HEK293T (cell line): ENCODE measurements around the gene ANTXRL.

Experiments
- CTCF ChIA-PET: fragments of 350-600 bp; formaldehyde crosslinking; extraction: SDS; loops from one replicate; lab custom pipeline; 2021; ENCODE audit warnings: antibody characterized with exemption, inconsistent platforms; lab: Yijun Ruan, JAX
- POLR2A ChIA-PET: fragments of 350-600 bp; formaldehyde crosslinking; extraction: SDS; loops from one replicate; lab custom pipeline; 2020; ENCODE audit warnings: antibody characterized with exemption, inconsistent platforms; lab: Yijun Ruan, JAX
- DNase-seq: peaks from one replicate; pipeline ENCODE4 v3.0.0; 2012; ENCODE audit warnings: mixed read lengths; ENCODE audit errors: extremely low spot score
- ARNT ChIP-seq: fragments of 450-650 bp; IDR thresholded peaks from 2 replicates; pipeline ENCODE4 v1.6.1; 2017; ENCODE audit warnings: mild to moderate bottlenecking
- BHLHE40 ChIP-seq: fragments of 450-650 bp; IDR thresholded peaks from 2 replicates; pipeline ENCODE4 v1.6.1; 2016; ENCODE audit warnings: mild to moderate bottlenecking, moderate library complexity, borderline replicate concordance
- CTBP1 ChIP-seq: fragments of 450-650 bp; IDR thresholded peaks from 2 replicates; pipeline ENCODE4 v1.6.1; 2016; ENCODE audit warnings: borderline replicate concordance
- ELF4 ChIP-seq: fragments of 450-650 bp; IDR thresholded peaks from 2 replicates; pipeline ENCODE4 v1.6.1; 2017; ENCODE audit warnings: antibody characterized with exemption
- FOXA1 ChIP-seq: fragments of 450-650 bp; IDR thresholded peaks from 2 replicates; pipeline ENCODE4 v1.6.1; 2016; ENCODE audit warnings: mild to moderate bottlenecking
- FOXK2 ChIP-seq: fragments of 450-650 bp; IDR thresholded peaks from 2 replicates; pipeline ENCODE4 v1.6.1; 2016; ENCODE audit warnings: mild to moderate bottlenecking
- FOXM1 ChIP-seq: fragments of 450-650 bp; IDR thresholded peaks from 2 replicates; pipeline ENCODE4 v1.6.1; 2017; ENCODE audit warnings: mild to moderate bottlenecking, borderline replicate concordance
- HDGF ChIP-seq: fragments of 450-650 bp; IDR thresholded peaks from 2 replicates; pipeline ENCODE4 v1.6.1; 2017; ENCODE audit warnings: antibody characterized with exemption, borderline replicate concordance
- L3MBTL2 ChIP-seq: fragments of 450-650 bp; conservative IDR thresholded peaks from 2 replicates; pipeline ENCODE4 v1.6.1; 2016; ENCODE audit warnings: mild to moderate bottlenecking
- LEF1 ChIP-seq: fragments of 450-650 bp; IDR thresholded peaks from 2 replicates; pipeline ENCODE4 v1.6.1; 2017; ENCODE audit warnings: mild to moderate bottlenecking, borderline replicate concordance
- NFRKB ChIP-seq: fragments of 450-650 bp; IDR thresholded peaks from 2 replicates; pipeline ENCODE4 v1.6.1; 2016; ENCODE audit warnings: mild to moderate bottlenecking, moderate library complexity
- PKNOX1 ChIP-seq: fragments of 450-650 bp; IDR thresholded peaks from 2 replicates; pipeline ENCODE4 v1.6.1; 2016
- SP1 ChIP-seq: fragments of 450-650 bp; IDR thresholded peaks from 2 replicates; pipeline ENCODE4 v1.6.1; 2017
- SUZ12 ChIP-seq: fragments of 450-650 bp; IDR thresholded peaks from 2 replicates; pipeline ENCODE4 v1.6.1; 2016; ENCODE audit warnings: mild to moderate bottlenecking
- TARDBP ChIP-seq: fragments of 450-650 bp; IDR thresholded peaks from 2 replicates; pipeline ENCODE4 v1.6.1; 2016
- ZNF384 ChIP-seq: fragments of 450-650 bp; IDR thresholded peaks from 2 replicates; pipeline ENCODE4 v1.6.1; 2016

Gene ANTXRL

GRCh38 chr10:46308113-46308415, 21.3 kb downstream of the ANTXRL start:
- POLR2A ChIA-PET = no interaction called here
- TF ChIP-seq LEF1 = no peak
- no peak for TF ChIP-seq SUZ12
- no peak for TF ChIP-seq ARNT
- TF ChIP-seq BHLHE40 = no peak
- no peak for TF ChIP-seq SP1
- TF ChIP-seq L3MBTL2 = no peak
- no peak for TF ChIP-seq FOXM1
- TF ChIP-seq HDGF = no peak
- no peak for TF ChIP-seq FOXK2
- no peak for TF ChIP-seq ELF4
- TF ChIP-seq ZNF384 = no peak
- no peak for TF ChIP-seq FOXA1
- no peak for TF ChIP-seq TARDBP
- no peak for TF ChIP-seq PKNOX1
- no peak for TF ChIP-seq CTBP1
- no peak for TF ChIP-seq NFRKB
- DNase-seq = no peak
- CTCF ChIA-PET = no interaction called here

- no peak for DNase-seq
- ChIA-PET POLR2A (no interaction called here), CTCF (no interaction called here)
- TF ChIP-seq HDGF = no peak
- TF ChIP-seq NFRKB = no peak
- TF ChIP-seq TARDBP = no peak
- TF ChIP-seq FOXM1 = no peak
- TF ChIP-seq PKNOX1 = no peak
- TF ChIP-seq FOXA1 = no peak
- TF ChIP-seq L3MBTL2 = no peak
- TF ChIP-seq CTBP1 = no peak
- TF ChIP-seq SP1 = no peak
- no peak for TF ChIP-seq ELF4
- no peak for TF ChIP-seq FOXK2
- TF ChIP-seq LEF1 = no peak
- no peak for TF ChIP-seq SUZ12
- TF ChIP-seq ARNT = no peak
Measured at GRCh38 chr10:46308666-46309450, 22.1 kb downstream of the ANTXRL start.

GRCh38 chr10:46309511-46310142, 22.8 kb downstream of the ANTXRL start:
- ChIA-PET POLR2A (no interaction called here), CTCF (no interaction called here)
- TF ChIP-seq HDGF = no peak
- TF ChIP-seq FOXM1 = no peak
- no peak for TF ChIP-seq NFRKB
- TF ChIP-seq SUZ12 = no peak
- TF ChIP-seq SP1 = no peak
- no peak for TF ChIP-seq FOXK2
- no peak for TF ChIP-seq ELF4
- no peak for TF ChIP-seq ZNF384
- TF ChIP-seq FOXA1 = no peak
- no peak for TF ChIP-seq L3MBTL2
- DNase-seq = no peak

- ChIA-PET CTCF (no interaction called here), POLR2A (no interaction called here)
- no peak for TF ChIP-seq FOXA1
- TF ChIP-seq SUZ12 = no peak
- no peak for TF ChIP-seq FOXM1
- no peak for TF ChIP-seq SP1
- no peak for TF ChIP-seq ELF4
- no peak for TF ChIP-seq CTBP1
- TF ChIP-seq TARDBP = no peak
- TF ChIP-seq ZNF384 = no peak
- no peak for TF ChIP-seq FOXK2
- no peak for TF ChIP-seq BHLHE40
- TF ChIP-seq ARNT = no peak
- TF ChIP-seq HDGF = no peak
- no peak for TF ChIP-seq PKNOX1
- TF ChIP-seq L3MBTL2 = no peak
- no peak for TF ChIP-seq LEF1
- TF ChIP-seq NFRKB = no peak
- DNase-seq = no peak
Measured at GRCh38 chr10:46310143-46310514, 23.3 kb downstream of the ANTXRL start.

GRCh38 chr10:46310851-46311250, 24.1 kb downstream of the ANTXRL start:
- ChIA-PET CTCF (no interaction called here), POLR2A (no interaction called here)
- no peak for DNase-seq
- TF ChIP-seq FOXK2 (no peak), SP1 (no peak), FOXM1 (no peak), BHLHE40 (no peak), NFRKB (no peak), ZNF384 (no peak), ELF4 (no peak), TARDBP (no peak), L3MBTL2 (no peak), CTBP1 (no peak), SUZ12 (no peak), HDGF (no peak), FOXA1 (no peak), ARNT (no peak), LEF1 (no peak), PKNOX1 (no peak)
